Neural crest cell (in vitro differentiated cells): Measurements from ENCODE around the gene ZSWIM1. TPM values are rescaled to one million over a fixed set of nuclear protein-coding genes. Genes with fewer than 3 reads are reported as not detected.
"Not testable (repeated sequence)": the region's sequence is repeated elsewhere in the genome, so short reads cannot be mapped to it uniquely, and the experiment has no call there.

Experiments
- DNase-seq: peaks from one replicate; pipeline ENCODE4 v3.0.0; 2021; ENCODE audit warnings: low read depth, mixed read lengths, low spot score
- H3K27ac Mint-ChIP-seq: one replicate; pipeline ENCODE4 v1.8.0; 2021; ENCODE audit warnings: mild to moderate bottlenecking, mixed read lengths; ENCODE audit not compliant: unreplicated experiment
- H3K27me3 Mint-ChIP-seq: 2 replicates; pipeline ENCODE4 v1.8.0; 2021; ENCODE audit warnings: low read depth, mild to moderate bottlenecking, mixed read lengths
- H3K36me3 Mint-ChIP-seq: 2 replicates; pipeline ENCODE4 v1.8.0; 2021; ENCODE audit warnings: low read depth, mild to moderate bottlenecking, mixed read lengths
- H3K4me1 Mint-ChIP-seq: 2 replicates; pipeline ENCODE4 v1.8.0; 2021; ENCODE audit warnings: mixed read lengths
- H3K4me3 Mint-ChIP-seq: one replicate; pipeline ENCODE4 v1.8.0; 2021; ENCODE audit warnings: mild to moderate bottlenecking, mixed read lengths
- H3K9me3 Mint-ChIP-seq: 2 replicates; pipeline ENCODE4 v1.8.0; 2021; ENCODE audit warnings: mixed read lengths
- total RNA-seq: library from RNA; stranded (reverse); gene quantifications from 2 replicates; pipeline ENCODE4 v1.2.1, GENCODE V29; 2021
- TF ChIP-seq, protein P1 (sequence below): fragments of 200-600 bp; sonication (generic); conservative IDR thresholded peaks from 2 replicates; pipeline ENCODE4 v1.5.0; 2021; ENCODE audit warnings: antibody characterized with exemption, mild to moderate bottlenecking

Gene ZSWIM1
- total RNA-seq, 1 donor from 2014 or later: 16.6 TPM

DNA sequence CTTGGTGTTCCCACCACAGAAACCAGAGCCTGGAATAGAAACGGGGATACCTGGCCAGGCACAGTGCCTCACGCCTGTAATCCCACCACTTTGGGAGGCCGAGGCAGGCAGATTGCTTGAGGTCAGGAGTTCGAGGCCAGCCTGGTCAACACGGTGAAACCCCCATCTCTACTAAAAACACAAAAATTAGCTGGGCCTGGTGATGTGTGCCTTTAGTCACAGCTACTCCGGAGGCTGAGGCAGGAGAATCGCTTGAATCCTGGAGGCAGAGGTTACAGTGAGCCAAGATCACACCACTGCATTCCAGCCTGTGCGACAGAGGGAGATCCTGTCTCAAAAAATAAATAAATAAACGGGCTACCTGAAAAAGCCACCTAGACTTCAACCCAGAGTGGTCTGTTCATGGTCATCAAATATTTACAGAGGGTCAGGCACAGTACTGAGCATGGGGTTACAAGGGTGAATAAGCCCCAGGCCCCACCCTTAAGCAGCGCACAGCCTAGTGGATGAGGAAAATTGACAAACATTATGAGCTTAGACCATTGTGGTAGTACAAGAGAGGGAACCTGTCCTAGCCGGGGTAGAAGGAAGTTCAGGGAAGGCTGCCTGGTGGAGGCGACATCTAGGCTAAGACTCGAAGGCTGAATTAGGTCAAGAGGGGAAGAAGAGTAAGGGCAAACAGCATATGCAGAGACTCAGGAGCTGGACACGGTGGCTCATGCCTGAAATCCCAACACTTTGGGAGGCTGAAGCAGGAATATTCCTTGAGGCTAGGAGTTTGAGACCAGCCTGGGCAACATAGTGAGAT, 46.2 kb downstream of the ZSWIM1 start:
- H3K27ac Mint-ChIP-seq: no peak overlapping the region
- TF ChIP-seq, protein P1, sequence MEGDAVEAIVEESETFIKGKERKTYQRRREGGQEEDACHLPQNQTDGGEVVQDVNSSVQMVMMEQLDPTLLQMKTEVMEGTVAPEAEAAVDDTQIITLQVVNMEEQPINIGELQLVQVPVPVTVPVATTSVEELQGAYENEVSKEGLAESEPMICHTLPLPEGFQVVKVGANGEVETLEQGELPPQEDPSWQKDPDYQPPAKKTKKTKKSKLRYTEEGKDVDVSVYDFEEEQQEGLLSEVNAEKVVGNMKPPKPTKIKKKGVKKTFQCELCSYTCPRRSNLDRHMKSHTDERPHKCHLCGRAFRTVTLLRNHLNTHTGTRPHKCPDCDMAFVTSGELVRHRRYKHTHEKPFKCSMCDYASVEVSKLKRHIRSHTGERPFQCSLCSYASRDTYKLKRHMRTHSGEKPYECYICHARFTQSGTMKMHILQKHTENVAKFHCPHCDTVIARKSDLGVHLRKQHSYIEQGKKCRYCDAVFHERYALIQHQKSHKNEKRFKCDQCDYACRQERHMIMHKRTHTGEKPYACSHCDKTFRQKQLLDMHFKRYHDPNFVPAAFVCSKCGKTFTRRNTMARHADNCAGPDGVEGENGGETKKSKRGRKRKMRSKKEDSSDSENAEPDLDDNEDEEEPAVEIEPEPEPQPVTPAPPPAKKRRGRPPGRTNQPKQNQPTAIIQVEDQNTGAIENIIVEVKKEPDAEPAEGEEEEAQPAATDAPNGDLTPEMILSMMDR: no peak

DNA sequence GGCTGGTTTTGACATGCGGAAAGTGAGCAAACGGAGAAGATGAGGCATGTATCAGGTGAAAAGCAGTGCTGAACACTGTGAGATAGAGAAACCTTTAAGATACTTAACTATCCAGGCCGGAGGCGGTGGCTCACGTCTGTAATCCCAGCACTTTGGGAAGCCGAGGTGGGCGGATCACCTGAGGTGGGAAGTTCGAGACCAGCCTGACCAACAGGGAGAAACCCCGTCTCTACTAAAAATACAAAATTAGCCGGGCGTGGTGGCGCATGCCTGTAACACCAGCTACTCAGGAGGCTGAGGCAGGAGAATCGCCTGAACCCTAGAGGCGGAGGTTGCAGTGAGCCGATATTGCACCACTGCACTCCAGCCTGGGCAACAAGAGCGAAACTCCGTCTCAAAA, 50.7 kb downstream of the ZSWIM1 start:
- not testable (repeated sequence) for H3K27me3 Mint-ChIP-seq, DNase-seq, H3K27ac Mint-ChIP-seq, H3K9me3 Mint-ChIP-seq, H3K36me3 Mint-ChIP-seq
- peaks cover 23% of the 10 kb centered on the region for H3K4me1 Mint-ChIP-seq
- peak overlapping the region; percentile 96 for H3K4me3 Mint-ChIP-seq

More for the DNA sequence above, 46.2 kb downstream of the ZSWIM1 start:
- Mint-ChIP-seq H3K9me3 (no peaks in the 10 kb centered on the region), H3K4me3 (peak overlapping the region; percentile 16), H3K4me1 (no peaks in the 10 kb centered on the region), H3K36me3 (no peaks in the 10 kb centered on the region), H3K27me3 (peaks cover 3% of the 10 kb centered on the region)
- no peak for DNase-seq

DNA sequence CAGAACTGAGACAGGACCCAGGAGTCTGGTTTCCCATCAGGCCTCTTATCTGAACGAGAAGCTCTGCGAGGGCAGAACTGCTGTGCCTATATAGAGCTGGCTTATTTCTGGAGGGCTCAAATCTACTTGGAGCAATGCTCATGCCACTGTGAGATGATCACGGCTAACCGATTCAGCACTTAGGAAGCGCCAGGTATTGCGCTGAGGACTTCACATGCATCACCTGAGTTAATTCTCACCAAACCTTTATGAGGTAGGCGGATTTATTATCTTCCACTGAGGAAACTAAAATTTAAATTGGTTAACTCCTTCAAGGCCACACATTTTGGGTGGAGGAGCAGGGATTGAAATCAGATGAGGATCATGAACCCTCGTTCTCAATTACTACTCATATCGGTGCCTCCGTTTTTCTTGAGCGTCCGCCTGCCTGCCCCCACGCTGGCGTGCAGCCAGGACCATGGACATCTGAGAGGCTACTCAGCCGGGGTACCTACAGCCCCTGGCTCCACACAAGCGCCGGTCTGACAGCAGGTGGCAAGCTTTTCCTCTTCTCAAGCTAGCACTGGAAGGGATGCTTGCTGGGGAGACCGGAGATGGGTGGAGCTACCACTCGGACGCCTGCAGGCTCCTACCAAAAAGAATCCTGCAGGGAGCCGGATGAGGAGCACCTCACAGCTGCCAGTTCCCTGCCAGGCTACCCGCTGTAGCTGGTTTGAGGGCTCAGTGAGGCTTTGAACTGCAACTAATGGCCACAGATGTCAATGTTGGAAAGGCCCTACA, 52.4 kb downstream of the ZSWIM1 start:
- Mint-ChIP-seq H3K4me3 (peak overlapping the region; percentile 96), H3K27ac (peak overlapping the region; percentile 100), H3K4me1 (peaks cover 31% of the 10 kb centered on the region), H3K36me3 (peaks cover 2% of the 10 kb centered on the region), H3K27me3 (peaks cover 7% of the 10 kb centered on the region), H3K9me3 (no peaks in the 10 kb centered on the region)
- DNase-seq: peak; percentile 40
- TF ChIP-seq, protein P1: peak; percentile 47

DNA sequence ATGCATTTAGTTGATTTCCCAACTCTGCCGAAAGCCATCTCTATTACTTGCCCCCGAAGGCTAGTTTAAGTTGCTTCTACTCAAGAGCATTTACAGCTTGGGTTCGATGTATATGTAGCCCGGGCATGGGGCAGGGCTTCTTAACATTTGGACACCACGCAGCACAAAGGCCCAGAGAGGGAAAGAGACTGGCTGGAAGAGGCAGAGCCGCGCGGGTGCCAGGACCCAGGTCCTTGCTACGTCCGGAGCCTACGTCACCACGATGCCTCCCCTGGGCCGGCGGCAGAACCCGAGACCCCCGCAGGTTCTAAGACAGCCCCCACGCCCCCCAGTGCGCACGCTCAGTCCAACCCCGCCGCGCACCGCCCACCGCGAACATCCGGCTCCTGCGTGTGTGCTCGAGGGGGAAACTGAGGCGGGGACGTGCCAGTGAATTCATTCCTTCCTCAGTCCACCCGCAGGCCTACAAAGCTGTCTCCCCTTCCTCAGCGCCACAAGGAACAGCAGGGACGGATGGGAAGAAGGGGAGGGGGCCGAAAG, 53.1 kb downstream of the ZSWIM1 start:
- Mint-ChIP-seq H3K27me3 (peaks cover 7% of the 10 kb centered on the region), H3K4me1 (peaks cover 31% of the 10 kb centered on the region), H3K27ac (peak overlapping the region; percentile 100), H3K36me3 (peaks cover 3% of the 10 kb centered on the region), H3K9me3 (no peaks in the 10 kb centered on the region), H3K4me3 (peak overlapping the region; percentile 96)
- TF ChIP-seq, protein P1: no peak
- no peak for DNase-seq

Other genes starting within 250 kb of the ZSWIM1 start
- gene WFDC9, start 249.9 kb upstream of the ZSWIM1 start, total RNA-seq: not detected in 2 replicates
- gene WFDC11, start 211.0 kb upstream of the ZSWIM1 start, total RNA-seq: not detected in 2 replicates
- gene WFDC13, start 179.2 kb upstream of the ZSWIM1 start, total RNA-seq: not detected in 2 replicates
- gene WFDC10B, start 176.2 kb upstream of the ZSWIM1 start, total RNA-seq: not detected in 2 replicates
- not detected in 2 replicates for gene SPINT4, start 158.9 kb upstream of the ZSWIM1 start, total RNA-seq
- gene WFDC3, start 89.3 kb upstream of the ZSWIM1 start, total RNA-seq: not detected in 2 replicates
- gene DNTTIP1, start 89.3 kb upstream of the ZSWIM1 start, total RNA-seq: 41.9 and 44.0 TPM in 2 replicates
- gene UBE2C, start 68.6 kb upstream of the ZSWIM1 start, total RNA-seq: 202 and 212 TPM in 2 replicates
- gene TNNC2, start 53.9 kb upstream of the ZSWIM1 start, total RNA-seq: not detected in 2 replicates
- 16.8 and 19.4 TPM in 2 replicates for gene SNX21, start 47.4 kb upstream of the ZSWIM1 start, total RNA-seq
- gene ACOT8, start 23.8 kb upstream of the ZSWIM1 start, total RNA-seq: 14.5 and 15.3 TPM in 2 replicates
- 4.5 and 4.8 TPM in 2 replicates for gene ZSWIM3, start 23.6 kb upstream of the ZSWIM1 start, total RNA-seq
- gene SPATA25, start 6.4 kb downstream of the ZSWIM1 start, total RNA-seq: 0.41 and 2.2 TPM in 2 replicates
- gene NEURL2, start 10.0 kb downstream of the ZSWIM1 start, total RNA-seq: 3.3 and 3.5 TPM in 2 replicates
- gene CTSA, start 10.1 kb downstream of the ZSWIM1 start, total RNA-seq: 49.7 and 55.3 TPM in 2 replicates
- 56.6 and 61.0 TPM in 2 replicates for gene PLTP, start 30.9 kb downstream of the ZSWIM1 start, total RNA-seq
- gene PCIF1, start 53.5 kb downstream of the ZSWIM1 start, total RNA-seq: 36.4 and 36.5 TPM in 2 replicates
- gene ZNF335, start 91.0 kb downstream of the ZSWIM1 start, total RNA-seq: 24.8 and 24.9 TPM in 2 replicates
- gene MMP9, start 127.7 kb downstream of the ZSWIM1 start, total RNA-seq: not detected in 2 replicates
- gene SLC12A5, start 148.0 kb downstream of the ZSWIM1 start, total RNA-seq: 9.6 and 10.0 TPM in 2 replicates
- 65.6 and 69.5 TPM in 2 replicates for gene NCOA5, start 208.7 kb downstream of the ZSWIM1 start, total RNA-seq
- 4.2 and 4.8 TPM in 2 replicates for gene CD40, start 237.1 kb downstream of the ZSWIM1 start, total RNA-seq